DND-41 (cell line): ENCODE results near the gene IQGAP2.

ENCODE experiments used
- EZH2 ChIP-seq: IDR thresholded peaks from 3 replicates; pipeline ENCODE4 v1.6.1; 2012; ENCODE audit warnings: borderline replicate concordance, low read depth, mild to moderate bottlenecking, moderate library complexity, low read length, inconsistent platforms; ENCODE audit not compliant: severe bottlenecking
- TF ChIP-seq, protein P1 (sequence below): IDR thresholded peaks from 2 replicates; pipeline ENCODE4 v1.5.1; 2012; ENCODE audit warnings: borderline replicate concordance, low read length, moderate library complexity, mild to moderate bottlenecking; ENCODE audit not compliant: poor library complexity, severe bottlenecking; ENCODE audit errors: extremely low read depth

- TF ChIP-seq, protein P1, sequence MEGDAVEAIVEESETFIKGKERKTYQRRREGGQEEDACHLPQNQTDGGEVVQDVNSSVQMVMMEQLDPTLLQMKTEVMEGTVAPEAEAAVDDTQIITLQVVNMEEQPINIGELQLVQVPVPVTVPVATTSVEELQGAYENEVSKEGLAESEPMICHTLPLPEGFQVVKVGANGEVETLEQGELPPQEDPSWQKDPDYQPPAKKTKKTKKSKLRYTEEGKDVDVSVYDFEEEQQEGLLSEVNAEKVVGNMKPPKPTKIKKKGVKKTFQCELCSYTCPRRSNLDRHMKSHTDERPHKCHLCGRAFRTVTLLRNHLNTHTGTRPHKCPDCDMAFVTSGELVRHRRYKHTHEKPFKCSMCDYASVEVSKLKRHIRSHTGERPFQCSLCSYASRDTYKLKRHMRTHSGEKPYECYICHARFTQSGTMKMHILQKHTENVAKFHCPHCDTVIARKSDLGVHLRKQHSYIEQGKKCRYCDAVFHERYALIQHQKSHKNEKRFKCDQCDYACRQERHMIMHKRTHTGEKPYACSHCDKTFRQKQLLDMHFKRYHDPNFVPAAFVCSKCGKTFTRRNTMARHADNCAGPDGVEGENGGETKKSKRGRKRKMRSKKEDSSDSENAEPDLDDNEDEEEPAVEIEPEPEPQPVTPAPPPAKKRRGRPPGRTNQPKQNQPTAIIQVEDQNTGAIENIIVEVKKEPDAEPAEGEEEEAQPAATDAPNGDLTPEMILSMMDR = no peak
- no peak for TF ChIP-seq EZH2
Measured at GRCh38 chr5:76547242-76547890, 144.3 kb downstream of the IQGAP2 start.
